ENCODE results near the gene PECR.

DNA sequence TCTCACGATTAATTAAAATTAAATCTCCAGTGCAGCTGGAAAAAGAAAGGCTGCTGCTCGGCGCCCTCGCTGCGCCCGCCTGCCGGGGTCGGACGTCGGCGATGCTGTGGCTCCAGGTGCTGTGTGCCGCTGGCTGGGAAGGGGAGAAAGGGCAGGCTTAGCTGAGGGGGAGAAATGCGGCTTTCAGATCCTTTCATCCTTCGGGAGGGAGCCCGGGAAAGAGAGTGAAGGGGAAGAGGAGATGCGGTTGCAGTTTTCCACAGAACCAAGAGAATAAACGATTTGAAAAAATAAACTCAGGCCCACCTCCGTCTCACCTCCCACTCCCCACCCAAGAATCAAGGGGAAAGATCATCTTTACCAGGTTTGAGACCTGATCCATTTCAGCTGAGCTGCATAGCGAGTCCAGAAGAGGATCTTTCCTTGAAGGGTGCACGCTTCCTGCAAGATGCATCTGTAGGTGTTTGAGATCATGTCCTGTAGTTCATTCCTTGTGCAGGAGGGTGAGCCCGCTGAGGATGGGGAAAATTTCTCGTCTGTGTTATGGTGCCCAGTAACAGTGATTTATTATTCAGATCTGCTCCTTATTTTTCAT lies 605 bp upstream of the PECR start:
- TF ChIP-seq, protein P1, sequence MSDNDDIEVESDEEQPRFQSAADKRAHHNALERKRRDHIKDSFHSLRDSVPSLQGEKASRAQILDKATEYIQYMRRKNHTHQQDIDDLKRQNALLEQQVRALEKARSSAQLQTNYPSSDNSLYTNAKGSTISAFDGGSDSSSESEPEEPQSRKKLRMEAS (IDR thresholded peaks at IDR 0.05): no peak
- TF ChIP-seq RAD21 (IDR thresholded peaks at IDR 0.05; ENCODE audit: low read depth) (no peak), FOXM1 (IDR thresholded peaks at IDR 0.05; ENCODE audit: borderline replicate concordance, low read depth) (no peak), CEBPB (IDR thresholded peaks at IDR 0.05) (no peak), EGR1 (IDR thresholded peaks at IDR 0.05) (no peak), YY1 (IDR thresholded peaks at IDR 0.05; ENCODE audit: low read depth) (no peak), EP300 (IDR thresholded peaks at IDR 0.05; ENCODE audit: borderline replicate concordance) (no peak)

Measured in Ishikawa (cell line).